ENCODE data around the gene SMARCA2.

SMARCA2 gene

GRCh38 chr9:2013743-2014475 is 1.2 kb upstream of the SMARCA2 start:
- no peak for DNase-seq (ENCODE audit: low read depth, low spot score)
- peak overlapping the region; percentile 89 for H3K27ac ChIP-seq

DNA sequence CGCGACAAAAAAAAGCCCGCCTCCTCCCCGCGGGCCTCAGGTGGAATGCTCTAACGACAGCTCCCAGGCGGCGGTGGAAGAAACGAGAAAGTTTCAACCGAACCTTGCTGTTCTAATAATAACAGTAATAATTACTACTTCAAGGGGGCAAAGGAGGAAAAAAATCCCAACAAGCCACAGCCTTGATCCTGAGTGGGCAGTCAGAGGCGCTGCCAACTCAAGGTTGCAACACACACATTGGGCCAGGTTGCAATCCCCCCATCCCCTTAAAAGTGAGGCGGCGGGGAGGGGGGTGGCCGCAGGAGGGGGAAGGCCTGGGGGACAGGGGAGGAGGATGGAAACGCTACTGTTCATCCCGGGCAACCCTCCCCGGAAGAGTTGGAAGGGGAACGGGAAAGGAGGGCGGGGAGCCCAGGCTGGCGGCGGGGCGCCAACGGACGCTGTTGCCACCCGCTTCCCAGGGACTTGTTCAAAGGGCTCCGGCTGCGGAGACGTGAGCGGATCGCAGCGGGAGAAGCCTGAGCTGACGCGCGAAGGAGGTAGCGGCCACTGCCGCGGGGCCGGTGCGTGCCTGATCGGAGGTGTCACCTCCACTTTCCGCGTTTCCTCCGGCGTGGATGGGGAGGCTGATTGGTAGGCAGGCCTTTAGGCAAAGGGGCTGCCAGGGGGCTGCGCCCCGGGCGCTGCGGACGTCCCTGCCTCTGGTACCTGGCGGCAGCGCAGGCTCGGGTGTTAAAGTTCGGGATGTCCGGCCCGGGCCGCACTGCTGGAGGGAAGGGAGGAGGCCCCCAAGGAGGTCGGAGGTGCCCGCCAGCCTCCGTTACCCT is 647 bp downstream of the SMARCA2 start:
- no peak for DNase-seq (ENCODE audit: low read depth, low spot score)
- peak overlapping the region; percentile 89 for H3K27ac ChIP-seq

- peak overlapping the region; percentile 89 for H3K27ac ChIP-seq
- DNase-seq (ENCODE audit: low read depth, low spot score): peak; percentile 31
Observed at GRCh38 chr9:2016408-2017330, 1.5 kb downstream of the SMARCA2 start.

- H3K27ac ChIP-seq: peak overlapping the region; percentile 89
- DNase-seq (ENCODE audit: low read depth, low spot score): peak; percentile 22
Observed at GRCh38 chr9:2017331-2018161, 2.4 kb downstream of the SMARCA2 start.

DNA sequence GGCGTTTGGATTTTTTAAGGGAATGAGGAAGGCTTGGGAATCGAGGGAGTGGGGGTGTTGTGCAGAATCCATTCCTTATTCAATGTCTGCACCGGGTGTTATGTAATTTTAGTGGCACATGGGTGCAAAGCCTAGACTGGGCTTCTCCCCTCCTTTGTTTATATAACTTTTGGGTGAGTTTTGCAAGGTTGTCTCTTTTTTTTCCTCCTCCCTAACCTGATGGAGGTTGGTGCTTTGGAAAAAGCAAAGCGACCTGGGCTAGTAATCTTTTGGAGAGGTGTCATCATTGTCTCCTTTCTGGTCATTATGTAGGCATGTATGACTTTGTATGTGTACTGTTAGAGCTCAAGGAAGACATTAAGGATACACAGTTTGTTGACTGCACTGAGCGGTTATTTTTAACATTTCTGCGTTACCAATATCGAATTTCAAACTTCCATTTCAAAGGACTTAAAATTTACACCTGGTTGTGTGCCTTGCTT is 3.1 kb downstream of the SMARCA2 start:
- no peak for DNase-seq (ENCODE audit: low read depth, low spot score)
- H3K27ac ChIP-seq: peak overlapping the region; percentile 89

- DNase-seq (ENCODE audit: low read depth, low spot score): no peak
- peak overlapping the region; percentile 89 for H3K27ac ChIP-seq
Observed at GRCh38 chr9:2018764-2019558, 3.8 kb downstream of the SMARCA2 start.

DNA sequence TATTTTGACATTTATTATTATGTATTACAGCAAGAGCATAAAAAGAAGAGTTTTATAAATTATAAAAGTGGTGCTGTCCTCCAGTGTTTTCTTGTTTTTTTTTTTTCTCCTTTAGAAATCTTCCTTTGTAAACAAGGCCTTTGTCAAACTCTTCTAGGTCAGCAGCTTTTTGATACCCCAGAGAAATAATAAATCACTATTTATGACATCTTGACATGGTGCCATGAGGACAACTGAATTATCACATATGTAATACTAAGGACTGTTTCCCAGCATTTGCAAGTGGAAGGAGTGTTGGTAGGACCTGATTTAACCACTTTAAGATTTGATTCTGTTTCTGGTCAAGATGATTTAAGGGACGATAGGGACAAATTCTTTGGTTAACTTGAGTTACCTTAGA is 4.6 kb downstream of the SMARCA2 start:
- DNase-seq (ENCODE audit: low read depth, low spot score): no peak
- H3K27ac ChIP-seq: no peak overlapping the region

DNA sequence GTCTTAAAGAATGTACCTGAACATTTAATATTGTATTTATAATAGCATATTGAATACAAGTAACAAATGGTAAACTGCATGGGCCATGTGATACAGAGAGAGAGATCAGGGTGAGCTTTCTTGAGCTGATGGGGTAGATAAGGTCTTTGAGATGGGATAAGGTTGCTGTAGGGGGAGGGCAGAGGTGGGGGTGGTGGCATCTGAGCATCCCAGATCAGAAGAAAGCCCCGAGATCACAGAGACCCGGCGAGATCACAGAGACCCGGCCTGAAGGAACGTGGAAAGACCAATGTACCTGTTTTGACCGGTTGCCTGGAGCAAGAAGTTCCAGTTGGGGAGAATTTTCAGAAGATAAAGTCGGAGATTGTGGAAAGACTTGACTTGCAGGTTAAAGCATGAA is 6.6 kb downstream of the SMARCA2 start:
- DNase-seq (ENCODE audit: low read depth, low spot score): no peak
- H3K27ac ChIP-seq: no peak overlapping the region

DNA sequence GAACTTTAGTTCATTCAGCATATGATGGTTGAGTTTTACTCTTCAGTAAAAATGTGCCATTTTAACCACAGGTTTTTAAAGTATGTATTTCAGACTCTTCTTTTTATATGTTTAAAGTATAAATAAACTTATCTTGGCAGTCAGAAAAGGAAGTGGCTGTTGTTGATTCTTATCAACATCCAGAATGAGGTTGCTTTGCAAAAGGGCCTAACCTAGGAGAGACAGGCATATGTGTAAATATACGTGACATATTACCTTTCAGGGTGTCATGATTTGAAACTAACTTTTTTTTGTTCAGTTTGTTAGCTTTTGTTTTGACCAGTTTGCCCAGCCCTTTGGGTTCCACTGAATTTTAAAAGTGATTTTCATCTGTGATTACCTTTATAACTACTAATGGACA is 7.4 kb downstream of the SMARCA2 start:
- no peak overlapping the region for H3K27ac ChIP-seq
- no peak for DNase-seq (ENCODE audit: low read depth, low spot score)

DNA sequence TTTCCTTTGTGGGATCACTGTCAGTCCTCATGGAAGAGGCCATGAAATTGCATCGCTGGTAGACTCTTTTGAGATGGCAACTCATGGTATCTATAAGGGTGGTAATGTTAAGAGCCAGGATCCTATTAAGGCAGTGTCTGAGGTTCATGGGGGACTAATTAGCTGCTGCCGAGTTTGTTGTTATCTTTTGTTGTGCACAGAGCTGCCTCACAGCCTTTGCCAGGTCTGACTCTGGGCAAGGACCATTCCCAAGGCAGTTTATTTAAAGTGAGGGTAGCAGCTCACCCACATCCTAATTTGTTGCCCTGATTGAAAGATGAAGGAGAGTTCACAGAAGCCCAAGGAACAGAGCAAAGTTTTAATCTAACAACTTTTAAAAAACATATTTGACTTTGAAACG is 7.9 kb downstream of the SMARCA2 start:
- no peak overlapping the region for H3K27ac ChIP-seq
- DNase-seq (ENCODE audit: low read depth, low spot score): no peak

DNA sequence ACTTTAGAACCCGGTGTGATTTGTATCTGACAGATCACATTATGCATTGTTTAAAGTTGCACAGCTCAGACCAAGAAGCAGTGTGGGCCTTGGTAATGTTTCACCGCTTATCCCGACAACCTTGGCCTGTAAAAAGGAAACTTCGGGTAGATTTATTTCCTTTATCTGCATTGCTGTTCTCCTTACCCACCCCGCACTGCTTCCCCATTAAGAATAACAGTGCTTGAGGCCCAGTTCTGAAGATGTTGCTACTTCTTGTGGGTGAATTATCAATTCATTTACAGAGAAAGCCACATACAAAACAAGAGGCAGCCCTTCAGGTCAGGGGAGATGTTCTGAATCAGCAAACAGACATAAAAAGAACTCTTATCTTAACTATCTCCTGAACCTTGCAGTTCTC is 8.4 kb downstream of the SMARCA2 start:
- DNase-seq (ENCODE audit: low read depth, low spot score): no peak
- H3K27ac ChIP-seq: no peak overlapping the region

DNA sequence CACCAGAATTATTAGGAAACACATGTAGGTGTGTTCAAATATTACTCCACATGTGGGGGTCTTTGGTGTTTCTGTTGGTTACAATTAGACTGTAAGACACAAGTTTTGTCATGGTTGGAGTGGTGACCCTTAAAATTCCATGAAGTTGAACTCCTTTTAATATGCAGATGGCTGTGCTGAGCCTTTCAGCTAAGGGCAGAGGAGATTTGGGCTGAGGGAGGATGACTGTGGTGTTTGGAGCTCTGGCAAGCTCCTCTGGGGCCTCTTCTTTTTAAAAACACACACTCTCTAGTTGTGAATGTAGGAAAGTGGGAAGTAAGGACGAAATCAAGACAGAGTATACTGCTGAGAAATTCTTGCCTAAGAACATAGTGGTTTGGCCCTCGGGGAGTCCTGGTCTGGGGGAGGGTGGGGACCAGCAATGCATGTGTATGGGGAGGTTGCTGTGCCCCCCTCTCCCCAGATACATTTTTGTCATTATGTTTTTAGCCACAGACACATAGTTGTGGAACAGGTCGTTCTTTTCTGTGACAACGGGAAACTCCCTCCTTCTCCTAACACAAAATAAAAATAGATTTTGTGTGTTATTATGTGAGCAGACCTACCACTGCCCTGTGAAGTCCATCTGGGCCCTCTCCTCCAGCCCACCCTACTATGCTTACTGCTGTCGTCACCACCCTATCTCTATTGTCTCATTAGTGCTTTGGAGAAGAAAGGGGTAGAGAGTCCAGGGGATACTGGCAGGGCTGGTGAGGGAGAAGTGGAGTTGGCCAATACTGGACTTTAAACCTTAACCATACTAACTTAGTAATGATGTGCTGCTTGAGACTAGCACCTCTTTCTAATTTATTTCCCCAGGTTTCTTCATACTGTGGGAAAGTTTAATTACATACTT is 10.0 kb downstream of the SMARCA2 start:
- H3K27ac ChIP-seq: no peak overlapping the region

GRCh38 chr9:2026220-2026997 is 11.3 kb downstream of the SMARCA2 start:
- no peak overlapping the region for H3K27ac ChIP-seq
- no peak for DNase-seq (ENCODE audit: low read depth, low spot score)

More for the DNA sequence above, 10.0 kb downstream of the SMARCA2 start:
- DNase-seq (ENCODE audit: low read depth, low spot score): no peak

DNA sequence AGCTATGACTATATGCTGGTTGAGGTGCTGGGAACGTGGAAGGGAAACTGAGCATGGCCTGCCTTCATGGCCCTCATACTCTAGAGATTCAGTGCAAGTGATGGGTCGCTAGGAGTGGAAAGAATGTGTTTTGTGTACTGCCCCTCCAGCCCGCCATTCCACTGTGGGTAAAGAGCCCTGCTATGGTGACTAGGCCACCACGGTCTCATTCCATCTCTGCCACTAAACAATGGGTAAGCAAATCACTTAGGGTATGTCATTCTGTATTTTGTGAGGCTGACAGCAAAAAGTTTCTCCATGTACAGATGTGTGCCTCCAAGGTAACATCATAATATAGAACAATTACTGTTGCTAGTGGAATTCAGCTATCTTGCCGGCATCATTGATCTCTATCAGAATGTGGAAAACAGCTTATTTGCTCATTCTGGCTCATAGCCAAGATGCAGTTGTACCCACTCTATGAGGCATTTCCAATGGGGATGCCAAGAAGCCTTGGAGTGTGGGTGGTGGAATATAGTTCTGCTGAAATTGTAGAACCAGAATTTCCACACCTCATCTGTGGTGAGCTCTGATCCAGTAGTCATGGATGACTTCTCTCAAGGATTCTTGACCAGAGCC is 12.5 kb downstream of the SMARCA2 start:
- H3K27ac ChIP-seq: no peak overlapping the region
- DNase-seq (ENCODE audit: low read depth, low spot score): no peak

DNA sequence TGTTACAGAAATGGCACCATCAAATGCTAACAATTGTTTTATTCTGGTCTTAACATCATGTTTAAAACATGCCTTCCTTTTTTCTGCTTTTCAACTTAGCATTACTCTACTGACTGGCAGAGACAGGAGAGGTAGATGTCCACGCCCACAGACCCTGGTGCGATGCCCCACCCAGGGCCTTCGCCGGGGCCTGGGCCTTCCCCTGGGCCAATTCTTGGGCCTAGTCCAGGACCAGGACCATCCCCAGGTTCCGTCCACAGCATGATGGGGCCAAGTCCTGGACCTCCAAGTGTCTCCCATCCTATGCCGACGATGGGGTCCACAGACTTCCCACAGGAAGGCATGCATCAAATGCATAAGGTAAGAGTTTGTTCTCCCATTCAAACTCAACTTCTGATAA is 13.7 kb downstream of the SMARCA2 start:
- H3K27ac ChIP-seq: no peak overlapping the region
- no peak for DNase-seq (ENCODE audit: low read depth, low spot score)

- H3K27ac ChIP-seq: no peak overlapping the region
Observed at GRCh38 chr9:2029666-2030170, 14.6 kb downstream of the SMARCA2 start.

More at GRCh38 chr9:2029666-2030170, 14.6 kb downstream of the SMARCA2 start:
- DNase-seq (ENCODE audit: low read depth, low spot score): no peak

Data from epithelial cell of prostate (primary cell).